Thyroid gland (tissue), 4 donors: Measurements from ENCODE around the gene TRAPPC6A.

Experiments
- POLR2A ChIP-seq, 2 donors: fragments of 450-650 bp; IDR thresholded peaks; one replicate each; pipeline ENCODE4 v1.6.1; 2017; ENCODE audit warnings: antibody characterized with exemption in 2 of 2, mild to moderate bottlenecking in 2 of 2, moderate library complexity in 1 of 2
- TF ChIP-seq, protein P1 (sequence below), 6 experiments: fragments of 200-600 bp in 3 of 6; fragments of 450-650 bp in 3 of 6; sonication (generic) in 3 of 6; IDR thresholded peaks; one replicate each; pipeline ENCODE4 v1.5.1; 2016 to 2019; ENCODE audit warnings: antibody characterized with exemption in 6 of 6, mild to moderate bottlenecking in 2 of 6, inconsistent platforms in 1 of 6, moderate library complexity in 1 of 6

GRCh38 chr19:45128806-45129205, 49.2 kb downstream of the TRAPPC6A start:
- TF ChIP-seq, protein P1, sequence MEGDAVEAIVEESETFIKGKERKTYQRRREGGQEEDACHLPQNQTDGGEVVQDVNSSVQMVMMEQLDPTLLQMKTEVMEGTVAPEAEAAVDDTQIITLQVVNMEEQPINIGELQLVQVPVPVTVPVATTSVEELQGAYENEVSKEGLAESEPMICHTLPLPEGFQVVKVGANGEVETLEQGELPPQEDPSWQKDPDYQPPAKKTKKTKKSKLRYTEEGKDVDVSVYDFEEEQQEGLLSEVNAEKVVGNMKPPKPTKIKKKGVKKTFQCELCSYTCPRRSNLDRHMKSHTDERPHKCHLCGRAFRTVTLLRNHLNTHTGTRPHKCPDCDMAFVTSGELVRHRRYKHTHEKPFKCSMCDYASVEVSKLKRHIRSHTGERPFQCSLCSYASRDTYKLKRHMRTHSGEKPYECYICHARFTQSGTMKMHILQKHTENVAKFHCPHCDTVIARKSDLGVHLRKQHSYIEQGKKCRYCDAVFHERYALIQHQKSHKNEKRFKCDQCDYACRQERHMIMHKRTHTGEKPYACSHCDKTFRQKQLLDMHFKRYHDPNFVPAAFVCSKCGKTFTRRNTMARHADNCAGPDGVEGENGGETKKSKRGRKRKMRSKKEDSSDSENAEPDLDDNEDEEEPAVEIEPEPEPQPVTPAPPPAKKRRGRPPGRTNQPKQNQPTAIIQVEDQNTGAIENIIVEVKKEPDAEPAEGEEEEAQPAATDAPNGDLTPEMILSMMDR (IDR thresholded peaks at IDR 0.05), result no peak
- TF ChIP-seq POLR2A (IDR thresholded peaks at IDR 0.05), result no peak
